WTC11 (cell line): ENCODE measurements around the gene PAX4. TPM values are rescaled to one million over a fixed set of nuclear protein-coding genes. Genes with fewer than 3 reads are reported as not detected.

Experiments used
- ATAC-seq: fragments of 200-7000 bp; cut with Tn5 transposase; 2 replicates; pipeline ENCODE4 v1.10.0; 2021; ENCODE audit warnings: mild to moderate bottlenecking, moderate library complexity
- CTCF ChIA-PET: fragments of 300-600 bp; sonication (Branson Sonifier 250); formaldehyde crosslinking; loops from one replicate; lab custom pipeline; 2021; ENCODE audit warnings: antibody characterized with exemption; lab: Charles Lee
- POLR2A ChIA-PET: fragments of 350-600 bp; sonication (Branson Sonifier 250); formaldehyde crosslinking; loops from one replicate; lab custom pipeline; 2021; ENCODE audit warnings: antibody characterized with exemption; lab: Charles Lee
- DNase-seq: peaks from one replicate; pipeline ENCODE4 v3.0.0; 2021; ENCODE audit warnings: low spot score
- H3K27ac Mint-ChIP-seq: 2 replicates; pipeline ENCODE4 v1.8.0; 2021; ENCODE audit warnings: mixed read lengths
- H3K27me3 Mint-ChIP-seq: 2 replicates; pipeline ENCODE4 v1.8.0; 2021; ENCODE audit warnings: low read depth, mild to moderate bottlenecking, moderate library complexity, mixed read lengths
- H3K36me3 Mint-ChIP-seq: 2 replicates; pipeline ENCODE4 v1.8.0; 2021; ENCODE audit warnings: mixed read lengths
- H3K4me1 Mint-ChIP-seq: 2 replicates; pipeline ENCODE4 v1.8.0; 2022; ENCODE audit warnings: mixed read lengths
- H3K4me3 Mint-ChIP-seq: 2 replicates; pipeline ENCODE4 v1.8.0; 2021; ENCODE audit warnings: mild to moderate bottlenecking, moderate library complexity, mixed read lengths
- H3K9me3 Mint-ChIP-seq: 2 replicates; pipeline ENCODE4 v1.8.0; 2021; ENCODE audit warnings: mixed read lengths
- ARID4B ChIP-seq: sonication (generic); formaldehyde crosslinking; IDR thresholded peaks from 2 replicates; pipeline ENCODE4 v1.8.0; 2023; ENCODE audit warnings: missing genetic modification reagents, mild to moderate bottlenecking, borderline replicate concordance
- CBFB ChIP-seq: sonication (generic); formaldehyde crosslinking; IDR thresholded peaks from 2 replicates; pipeline ENCODE4 v1.8.1; 2022; ENCODE audit warnings: mild to moderate bottlenecking, low read depth, missing genetic modification reagents
- CTCF ChIP-seq: fragments of 200-600 bp; IDR thresholded peaks from 2 replicates; pipeline ENCODE4 v1.8.0; 2022; ENCODE audit warnings: antibody characterized with exemption
- ESRRA ChIP-seq: sonication (generic); formaldehyde crosslinking; IDR thresholded peaks from 2 replicates; pipeline ENCODE4 v1.8.1; 2022; ENCODE audit warnings: mild to moderate bottlenecking, missing genetic modification reagents, borderline replicate concordance
- ETV6 ChIP-seq: sonication (generic); formaldehyde crosslinking; IDR thresholded peaks from 2 replicates; pipeline ENCODE4 v1.8.1; 2022; ENCODE audit warnings: mild to moderate bottlenecking, missing genetic modification reagents
- HMGXB4 ChIP-seq: sonication (generic); formaldehyde crosslinking; IDR thresholded peaks from 2 replicates; pipeline ENCODE4 v1.8.1; 2023; ENCODE audit warnings: mild to moderate bottlenecking, moderate library complexity, missing genetic modification reagents
- IRF1 ChIP-seq: sonication (generic); formaldehyde crosslinking; IDR thresholded peaks from 2 replicates; pipeline ENCODE4 v1.8.0; 2023; ENCODE audit warnings: missing genetic modification reagents
- IRF2 ChIP-seq: sonication (generic); formaldehyde crosslinking; IDR thresholded peaks from 2 replicates; pipeline ENCODE4 v1.8.0; 2022; ENCODE audit warnings: low read depth, missing genetic modification reagents, borderline replicate concordance
- PREB ChIP-seq: sonication (generic); formaldehyde crosslinking; IDR thresholded peaks from 2 replicates; pipeline ENCODE4 v1.8.1; 2022; ENCODE audit warnings: mild to moderate bottlenecking, missing genetic modification reagents, moderate library complexity, borderline replicate concordance
- RORB ChIP-seq: fragments of 250-450 bp; sonication (Bioruptor Pico); IDR thresholded peaks from 2 replicates; pipeline ENCODE4 v1.9.0; 2021; ENCODE audit warnings: mild to moderate bottlenecking
- SOX15 ChIP-seq: fragments of 250-450 bp; sonication (Bioruptor Pico); IDR thresholded peaks from 2 replicates; pipeline ENCODE4 v1.9.0; 2021; ENCODE audit warnings: mild to moderate bottlenecking
- USF1 ChIP-seq: sonication (generic); formaldehyde crosslinking; IDR thresholded peaks from 2 replicates; pipeline ENCODE4 v1.8.0; 2022; ENCODE audit warnings: mild to moderate bottlenecking, missing genetic modification reagents
- ZNF396 ChIP-seq: fragments of 250-450 bp; sonication (Bioruptor Pico); IDR thresholded peaks from 2 replicates; pipeline ENCODE4 v1.8.0; 2021; ENCODE audit warnings: mild to moderate bottlenecking, moderate library complexity, borderline replicate concordance
- ZNF416 ChIP-seq: fragments of 250-450 bp; sonication (Bioruptor Pico); IDR thresholded peaks from 2 replicates; pipeline ENCODE4 v1.9.0; 2021; ENCODE audit warnings: mild to moderate bottlenecking, inconsistent platforms
- total RNA-seq: library from RNA; stranded (reverse); gene quantifications from 3 replicates; pipeline ENCODE4 v1.2.3, GENCODE V29; 2021

PAX4 gene
- total RNA-seq, 1 experiment from 2014 or later, result not detected

GRCh38 chr7:127667017-127667670, 49.2 kb upstream of the PAX4 start:
- POLR2A ChIA-PET, result interaction anchor here (0.6 to 1.6 kb wide), 2 partner anchors 18 to 421 kb away, joined by 3 read pairs; no protein-coding TSS in a partner anchor
- no peak for TF ChIP-seq SOX15 (CRISPR knock-in tag)
- no peak for TF ChIP-seq CBFB
- no peak for TF ChIP-seq USF1
- TF ChIP-seq, all 79 proteins: peak for 0
- ATAC-seq (no peak), DNase-seq (no peak)
- CTCF ChIA-PET, result interaction anchor here (1.3 to 1.7 kb wide), 2 partner anchors 17 to 38 kb away, joined by 3 to 9 read pairs; no protein-coding TSS in a partner anchor
- Mint-ChIP-seq H3K9me3 (peaks cover 8% of the 10 kb centered on the region), H3K4me1 (peaks cover 52% of the 10 kb centered on the region), H3K36me3 (peaks cover 30% of the 10 kb centered on the region), H3K4me3 (no peak overlapping the region), H3K27ac (peak overlapping the region; percentile 36; the same call in 1 of the 2 replicates), H3K27me3 (no peaks in the 10 kb centered on the region)

- Mint-ChIP-seq H3K27me3 (no peaks in the 10 kb centered on the region), H3K27ac (peak overlapping the region; percentile 13; the same call in 1 of the 2 replicates), H3K4me3 (no peak overlapping the region), H3K36me3 (peaks cover 24% of the 10 kb centered on the region), H3K4me1 (peaks cover 52% of the 10 kb centered on the region), H3K9me3 (peaks cover 3% of the 10 kb centered on the region; the same call in 1 of the 2 replicates)
- ATAC-seq (no peak), DNase-seq (no peak)
- POLR2A ChIA-PET, result interaction anchor here (0.6 to 1.6 kb wide), 2 partner anchors 18 to 421 kb away, joined by 3 read pairs; no protein-coding TSS in a partner anchor
- CTCF ChIA-PET, result interaction anchor here (1.2 to 1.7 kb wide), 4 partner anchors 18 to 543 kb away, joined by 3 to 10 read pairs (median 6); no protein-coding TSS in a partner anchor
- TF ChIP-seq ETV6 (CRISPR knock-in tag), result no peak
- no peak for TF ChIP-seq ZNF396
- TF ChIP-seq PREB, result no peak
- TF ChIP-seq IRF1, result no peak
- no peak for TF ChIP-seq RORB (CRISPR knock-in tag)
- no peak for TF ChIP-seq ESRRA (CRISPR knock-in tag)
- no peak for TF ChIP-seq HMGXB4 (CRISPR knock-in tag)
- TF ChIP-seq ZNF416, result no peak
- no peak for TF ChIP-seq CBFB
- no peak for TF ChIP-seq ARID4B (CRISPR knock-in tag)
- no peak for TF ChIP-seq CTCF
- no peak for TF ChIP-seq IRF2
These were observed 48.7 kb upstream of the PAX4 start for GRCh38 chr7:127666602-127667001.
